ENCODE results near the gene SEMA3B. TPM values are rescaled to one million over a fixed set of nuclear protein-coding genes. Genes with fewer than 3 reads are reported as not detected.
A peak's percentile ranks its signal among the peaks of the same experiment; 100 is the strongest.

The SEMA3B gene
- total RNA-seq, 2 experiments from 2014 or later, result 0.28 to 0.82 TPM

- H3K9me2 ChIP-seq (ENCODE audit: insufficient read depth, low read length), result no peaks in the 10 kb centered on the region
- no peaks in the 10 kb centered on the region for H3K9me3 ChIP-seq (ENCODE audit: low read length)
- H4K20me1 ChIP-seq (ENCODE audit: insufficient read depth, low read length), result peaks cover 10% of the 10 kb centered on the region; the same call in 1 of the 2 replicates
- TF ChIP-seq, protein P1, sequence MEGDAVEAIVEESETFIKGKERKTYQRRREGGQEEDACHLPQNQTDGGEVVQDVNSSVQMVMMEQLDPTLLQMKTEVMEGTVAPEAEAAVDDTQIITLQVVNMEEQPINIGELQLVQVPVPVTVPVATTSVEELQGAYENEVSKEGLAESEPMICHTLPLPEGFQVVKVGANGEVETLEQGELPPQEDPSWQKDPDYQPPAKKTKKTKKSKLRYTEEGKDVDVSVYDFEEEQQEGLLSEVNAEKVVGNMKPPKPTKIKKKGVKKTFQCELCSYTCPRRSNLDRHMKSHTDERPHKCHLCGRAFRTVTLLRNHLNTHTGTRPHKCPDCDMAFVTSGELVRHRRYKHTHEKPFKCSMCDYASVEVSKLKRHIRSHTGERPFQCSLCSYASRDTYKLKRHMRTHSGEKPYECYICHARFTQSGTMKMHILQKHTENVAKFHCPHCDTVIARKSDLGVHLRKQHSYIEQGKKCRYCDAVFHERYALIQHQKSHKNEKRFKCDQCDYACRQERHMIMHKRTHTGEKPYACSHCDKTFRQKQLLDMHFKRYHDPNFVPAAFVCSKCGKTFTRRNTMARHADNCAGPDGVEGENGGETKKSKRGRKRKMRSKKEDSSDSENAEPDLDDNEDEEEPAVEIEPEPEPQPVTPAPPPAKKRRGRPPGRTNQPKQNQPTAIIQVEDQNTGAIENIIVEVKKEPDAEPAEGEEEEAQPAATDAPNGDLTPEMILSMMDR (conservative IDR thresholded peaks at IDR 0.05; ENCODE audit: low read length), result no peak
- TF ChIP-seq EZH2phosphoT487 (IDR thresholded peaks at IDR 0.05; ENCODE audit: borderline replicate concordance, low read depth, low read length), result no peak
- H3K4me2 ChIP-seq (ENCODE audit: low read length), result peak overlapping the region; percentile 62
- intact Hi-C loops (cut with micrococcal nuclease; ENCODE audit: unreplicated experiment), result no loop called here
- H3K4me3 ChIP-seq (ENCODE audit: low read depth, low read length, poor library complexity, severe bottlenecking), result peak overlapping the region; percentile 21
- CTCF ChIA-PET (ENCODE audit: unreplicated experiment), result interaction anchor here (0.6 to 1.5 kb wide), 3 partner anchors 9 to 45 kb away, joined by 3 to 5 read pairs (median 3); no protein-coding TSS in a partner anchor
- POLR2A ChIA-PET, result interaction anchor here (0.7 kb wide), 1 partner anchor 196 kb away, joined by 3 read pairs; no protein-coding TSS in a partner anchor
- H2AFZ ChIP-seq (ENCODE audit: low read length), result no peak overlapping the region
- BruUV-seq (replicated peaks), result no TSS peak
- H3K27ac ChIP-seq (ENCODE audit: low read depth, low read length, poor library complexity, severe bottlenecking), result peak overlapping the region; percentile 74
- peaks cover 39% of the 10 kb centered on the region; the same call in 1 of the 2 replicates for H3K36me3 ChIP-seq (ENCODE audit: insufficient read depth, low read length)
- H3K4me1 ChIP-seq (ENCODE audit: insufficient read depth, low read length, poor library complexity, severe bottlenecking), result peaks cover 75% of the 10 kb centered on the region
- no peak for DNase-seq (ENCODE audit: low spot score)
- peaks cover 67% of the 10 kb centered on the region for H3K79me2 ChIP-seq (ENCODE audit: insufficient read depth, low read depth, low read length)
These were observed 27.1 kb upstream of the SEMA3B start for GRCh38 chr3:50241713-50242380.

DNA sequence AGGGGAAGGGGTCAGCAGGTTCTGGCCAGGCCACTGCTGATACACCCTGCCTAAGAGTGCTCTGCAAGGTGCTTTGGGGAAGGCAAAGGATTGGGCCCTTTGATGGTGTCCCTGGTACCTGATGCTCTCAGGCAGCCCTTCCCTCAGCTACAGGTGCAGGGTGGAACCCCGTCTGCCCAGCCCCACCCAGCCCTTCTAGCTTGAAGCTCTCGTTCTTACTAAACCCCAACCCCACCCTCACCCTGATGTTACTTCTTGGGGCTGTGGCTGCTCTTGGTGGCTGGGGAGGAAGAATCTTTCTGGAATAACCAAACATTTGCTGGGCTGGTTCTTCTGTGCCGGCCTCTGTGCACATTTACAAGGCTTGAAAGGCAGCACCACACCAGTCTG, 26.6 kb upstream of the SEMA3B start:
- TF ChIP-seq EZH2phosphoT487 (IDR thresholded peaks at IDR 0.05; ENCODE audit: borderline replicate concordance, low read depth, low read length), result no peak
- TF ChIP-seq, protein P1 (conservative IDR thresholded peaks at IDR 0.05; ENCODE audit: low read length), result no peak
- ChIA-PET POLR2A (interaction anchor here (0.7 kb wide), 1 partner anchor 197 kb away, joined by 3 read pairs; no protein-coding TSS in a partner anchor), CTCF (ENCODE audit: unreplicated experiment) (interaction anchor here (0.6 to 0.7 kb wide), 2 partner anchors 9 to 107 kb away, joined by 3 to 7 read pairs; no protein-coding TSS in a partner anchor)
- Histone ChIP-seq H3K4me2 (ENCODE audit: low read length) (peak overlapping the region; percentile 62), H2AFZ (ENCODE audit: low read length) (no peak overlapping the region), H3K27ac (ENCODE audit: low read depth, low read length, poor library complexity, severe bottlenecking) (peak overlapping the region; percentile 74), H3K4me1 (ENCODE audit: insufficient read depth, low read length, poor library complexity, severe bottlenecking) (peaks cover 80% of the 10 kb centered on the region), H3K79me2 (ENCODE audit: insufficient read depth, low read depth, low read length) (peaks cover 67% of the 10 kb centered on the region), H4K20me1 (ENCODE audit: insufficient read depth, low read length) (peaks cover 15% of the 10 kb centered on the region; the same call in 1 of the 2 replicates), H3K9me3 (ENCODE audit: low read length) (no peaks in the 10 kb centered on the region), H3K36me3 (ENCODE audit: insufficient read depth, low read length) (peaks cover 44% of the 10 kb centered on the region; the same call in 1 of the 2 replicates), H3K4me3 (ENCODE audit: low read depth, low read length, poor library complexity, severe bottlenecking) (peak overlapping the region; percentile 21), H3K9me2 (ENCODE audit: insufficient read depth, low read length) (no peaks in the 10 kb centered on the region)
- no peak for DNase-seq (ENCODE audit: low spot score)
- intact Hi-C loops (cut with micrococcal nuclease; ENCODE audit: unreplicated experiment), result no loop called here
- BruUV-seq (replicated peaks), result no TSS peak
